Spleen (tissue), 7 donors: ENCODE measurements around the gene RPL18.

Experiments
- CTCF ChIP-seq, 11 experiments: fragments of 200-600 bp in 7 of 11; fragments of 450-650 bp in 4 of 11; sonication (generic) in 4 of 11; IDR thresholded peaks in 8 of 11; conservative IDR thresholded peaks in 3 of 11; 1 replicate in 7 of 11; 2 replicates in 4 of 11; pipeline versions ENCODE4 v1.4.0 to v1.8.0; 2016 to 2021; ENCODE audit warnings: antibody characterized with exemption in 11 of 11, inconsistent platforms in 4 of 11, mild to moderate bottlenecking in 1 of 11
- POLR2A ChIP-seq, 3 donors: fragments of 450-650 bp; IDR thresholded peaks; one replicate each; pipeline ENCODE4 v1.5.1; 2017; ENCODE audit warnings: antibody characterized with exemption in 3 of 3, mild to moderate bottlenecking in 1 of 3
- POLR2AphosphoS5 ChIP-seq, 3 donors: sonication (generic); formaldehyde crosslinking; IDR thresholded peaks; one replicate each; pipeline ENCODE4 v1.5.1; 2017; ENCODE audit warnings: antibody characterized with exemption in 3 of 3
- donor health status: DM: no; HTN: no; CAD: no; lungs with moderate emphysema.
- donor health status: DM: no; HTN: no; CAD: no.
- donor health status: DM: no; HTN: no; CAD: no.

- TF ChIP-seq CTCF (IDR thresholded peaks at IDR 0.05 in 8 of 11, conservative IDR thresholded peaks at IDR 0.05 in 3 of 11) = no peak
- TF ChIP-seq POLR2A (IDR thresholded peaks at IDR 0.05) = no peak
- no peak for TF ChIP-seq POLR2AphosphoS5 (IDR thresholded peaks at IDR 0.05)
Measured at GRCh38 chr19:48663667-48664066, 44.7 kb upstream of the RPL18 start.
